ENCODE data around the gene PNMA8A.

GRCh38 chr19:46435009-46435408, 36.4 kb downstream of the PNMA8A start:
- TF ChIP-seq CTCF (IDR thresholded peaks at IDR 0.05) (no peak), POLR2A (IDR thresholded peaks at IDR 0.05) (no peak)

All from thyroid gland (tissue), 4 donors.